ENCODE measurements around the gene CLIP3. TPM values are rescaled to one million over a fixed set of nuclear protein-coding genes. Genes with fewer than 3 reads are reported as not detected.

CLIP3 gene
- total and polyA plus RNA-seq, 9 of the 15 experiments (the other 6 are each of a cell fraction or from before 2014, with no cell fraction given) = 0.01 to 0.50 (median 0.15) TPM; not detected in 1

DNA sequence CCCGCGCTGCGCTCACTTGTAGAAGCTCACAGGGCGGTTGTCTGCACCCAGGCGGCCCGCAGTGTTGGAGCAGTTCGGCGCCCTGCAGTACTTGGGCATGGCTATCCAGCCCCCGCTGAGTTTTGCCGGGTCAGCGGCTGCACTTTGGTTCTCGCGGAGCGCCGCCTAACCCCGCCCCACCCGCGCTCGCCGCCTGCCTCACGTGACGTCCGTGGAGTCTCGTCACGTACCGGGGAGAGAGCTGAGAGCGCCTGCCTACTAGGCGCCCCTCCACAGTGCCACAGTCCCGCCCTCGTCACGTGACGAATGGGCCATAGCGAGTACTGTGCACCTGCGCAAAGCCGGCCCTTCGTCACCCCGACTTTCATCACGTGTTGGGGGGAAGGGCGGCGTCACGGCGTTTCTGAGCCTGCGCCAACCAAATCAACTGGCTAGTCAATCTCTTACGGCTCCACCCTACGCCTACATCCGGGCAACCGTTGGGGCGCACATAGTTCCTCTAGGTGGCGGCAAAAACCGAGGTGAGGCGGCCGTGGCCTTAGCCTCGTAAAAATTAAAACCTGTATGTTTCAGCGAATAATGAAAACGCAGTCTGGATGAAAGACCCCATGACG is 21.6 kb upstream of the CLIP3 start, which contains the start of gene THAP8 (continued):
- TF ChIP-seq, protein P1, sequence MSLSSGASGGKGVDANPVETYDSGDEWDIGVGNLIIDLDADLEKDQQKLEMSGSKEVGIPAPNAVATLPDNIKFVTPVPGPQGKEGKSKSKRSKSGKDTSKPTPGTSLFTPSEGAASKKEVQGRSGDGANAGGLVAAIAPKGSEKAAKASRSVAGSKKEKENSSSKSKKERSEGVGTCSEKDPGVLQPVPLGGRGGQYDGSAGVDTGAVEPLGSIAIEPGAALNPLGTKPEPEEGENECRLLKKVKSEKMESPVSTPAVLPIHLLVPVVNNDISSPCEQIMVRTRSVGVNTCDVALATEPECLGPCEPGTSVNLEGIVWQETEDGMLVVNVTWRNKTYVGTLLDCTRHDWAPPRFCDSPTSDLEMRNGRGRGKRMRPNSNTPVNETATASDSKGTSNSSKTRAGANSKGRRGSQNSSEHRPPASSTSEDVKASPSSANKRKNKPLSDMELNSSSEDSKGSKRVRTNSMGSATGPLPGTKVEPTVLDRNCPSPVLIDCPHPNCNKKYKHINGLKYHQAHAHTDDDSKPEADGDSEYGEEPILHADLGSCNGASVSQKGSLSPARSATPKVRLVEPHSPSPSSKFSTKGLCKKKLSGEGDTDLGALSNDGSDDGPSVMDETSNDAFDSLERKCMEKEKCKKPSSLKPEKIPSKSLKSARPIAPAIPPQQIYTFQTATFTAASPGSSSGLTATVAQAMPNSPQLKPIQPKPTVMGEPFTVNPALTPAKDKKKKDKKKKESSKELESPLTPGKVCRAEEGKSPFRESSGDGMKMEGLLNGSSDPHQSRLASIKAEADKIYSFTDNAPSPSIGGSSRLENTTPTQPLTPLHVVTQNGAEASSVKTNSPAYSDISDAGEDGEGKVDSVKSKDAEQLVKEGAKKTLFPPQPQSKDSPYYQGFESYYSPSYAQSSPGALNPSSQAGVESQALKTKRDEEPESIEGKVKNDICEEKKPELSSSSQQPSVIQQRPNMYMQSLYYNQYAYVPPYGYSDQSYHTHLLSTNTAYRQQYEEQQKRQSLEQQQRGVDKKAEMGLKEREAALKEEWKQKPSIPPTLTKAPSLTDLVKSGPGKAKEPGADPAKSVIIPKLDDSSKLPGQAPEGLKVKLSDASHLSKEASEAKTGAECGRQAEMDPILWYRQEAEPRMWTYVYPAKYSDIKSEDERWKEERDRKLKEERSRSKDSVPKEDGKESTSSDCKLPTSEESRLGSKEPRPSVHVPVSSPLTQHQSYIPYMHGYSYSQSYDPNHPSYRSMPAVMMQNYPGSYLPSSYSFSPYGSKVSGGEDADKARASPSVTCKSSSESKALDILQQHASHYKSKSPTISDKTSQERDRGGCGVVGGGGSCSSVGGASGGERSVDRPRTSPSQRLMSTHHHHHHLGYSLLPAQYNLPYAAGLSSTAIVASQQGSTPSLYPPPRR (CRISPR knock-in tag; IDR thresholded peaks at IDR 0.05; ENCODE audit: borderline replicate concordance) = no peak
- TF ChIP-seq NCOA6 (IDR thresholded peaks at IDR 0.05) = no peak
- TF ChIP-seq, protein P2, sequence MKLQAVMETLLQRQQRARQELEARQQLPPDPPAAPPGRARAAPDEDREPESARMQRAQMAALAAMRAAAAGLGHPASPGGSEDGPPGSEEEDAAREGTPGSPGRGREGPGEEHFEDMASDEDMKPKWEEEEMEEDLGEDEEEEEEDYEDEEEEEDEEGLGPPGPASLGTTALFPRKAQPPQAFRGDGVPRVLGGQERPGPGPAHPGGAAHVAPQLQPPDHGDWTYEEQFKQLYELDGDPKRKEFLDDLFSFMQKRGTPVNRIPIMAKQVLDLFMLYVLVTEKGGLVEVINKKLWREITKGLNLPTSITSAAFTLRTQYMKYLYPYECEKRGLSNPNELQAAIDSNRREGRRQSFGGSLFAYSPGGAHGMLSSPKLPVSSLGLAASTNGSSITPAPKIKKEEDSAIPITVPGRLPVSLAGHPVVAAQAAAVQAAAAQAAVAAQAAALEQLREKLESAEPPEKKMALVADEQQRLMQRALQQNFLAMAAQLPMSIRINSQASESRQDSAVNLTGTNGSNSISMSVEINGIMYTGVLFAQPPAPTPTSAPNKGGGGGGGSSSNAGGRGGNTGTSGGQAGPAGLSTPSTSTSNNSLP (IDR thresholded peaks at IDR 0.05; ENCODE audit: borderline replicate concordance, low read depth, low read length) = no peak
- no peak for TF ChIP-seq ZNF764 (CRISPR knock-in tag; IDR thresholded peaks at IDR 0.05; ENCODE audit: low read depth)
- peak; percentile 79 for TF ChIP-seq POLR2A (conservative IDR thresholded peaks at IDR 0.05)
- no peak for TF ChIP-seq SP2 (IDR thresholded peaks at IDR 0.05; ENCODE audit: extremely low read depth, low read depth, low read length, poor library complexity, severe bottlenecking)
- TF ChIP-seq SREBF2 (CRISPR knock-in tag; IDR thresholded peaks at IDR 0.05) = no peak
- peak; percentile 93 for TF ChIP-seq ATF7 (IDR thresholded peaks at IDR 0.05)
- TF ChIP-seq NRF1 (conservative IDR thresholded peaks at IDR 0.05 in 1 of 2, IDR thresholded peaks at IDR 0.05 in 1 of 2) = peak; percentile 96 to 97
- peak; percentile 77 for TF ChIP-seq SOX6 (IDR thresholded peaks at IDR 0.05)
- no peak for TF ChIP-seq CEBPB (tag; IDR thresholded peaks at IDR 0.05)
- no peak for TF ChIP-seq POLR3G (IDR thresholded peaks at IDR 0.05; ENCODE audit: extremely low read depth, insufficient read length, insufficient replicate concordance)
- TF ChIP-seq NR2C1 (IDR thresholded peaks at IDR 0.05) = peak; percentile 59; the same call in 1 of the 2 replicates
- 0 out of 2 replicates have a peak, but pooled peaks have one; percentile 21 for TF ChIP-seq NR2C1 (tag; IDR thresholded peaks at IDR 0.05)
- no peak for TF ChIP-seq PCBP1 (IDR thresholded peaks at IDR 0.05; ENCODE audit: low read depth, low read length, poor library complexity, severe bottlenecking)
- peak; percentile 69; the same call in 1 of the 2 replicates for TF ChIP-seq PHF8 (IDR thresholded peaks at IDR 0.05; ENCODE audit: borderline replicate concordance, low read length)
- no peak for TF ChIP-seq TAF1 (IDR thresholded peaks at IDR 0.05; ENCODE audit: control insufficient read depth, extremely low read depth, insufficient read depth, low read length, severe bottlenecking)
- no peak for TF ChIP-seq ZNF197 (CRISPR knock-in tag; IDR thresholded peaks at IDR 0.05; ENCODE audit: low read depth)
- TF ChIP-seq, protein P3, sequence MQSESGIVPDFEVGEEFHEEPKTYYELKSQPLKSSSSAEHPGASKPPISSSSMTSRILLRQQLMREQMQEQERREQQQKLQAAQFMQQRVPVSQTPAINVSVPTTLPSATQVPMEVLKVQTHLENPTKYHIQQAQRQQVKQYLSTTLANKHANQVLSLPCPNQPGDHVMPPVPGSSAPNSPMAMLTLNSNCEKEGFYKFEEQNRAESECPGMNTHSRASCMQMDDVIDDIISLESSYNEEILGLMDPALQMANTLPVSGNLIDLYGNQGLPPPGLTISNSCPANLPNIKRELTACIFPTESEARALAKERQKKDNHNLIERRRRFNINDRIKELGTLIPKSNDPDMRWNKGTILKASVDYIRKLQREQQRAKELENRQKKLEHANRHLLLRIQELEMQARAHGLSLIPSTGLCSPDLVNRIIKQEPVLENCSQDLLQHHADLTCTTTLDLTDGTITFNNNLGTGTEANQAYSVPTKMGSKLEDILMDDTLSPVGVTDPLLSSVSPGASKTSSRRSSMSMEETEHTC (IDR thresholded peaks at IDR 0.05) = peak; percentile 98
- TF ChIP-seq GTF2A2 (tag; IDR thresholded peaks at IDR 0.05) = no peak

Measured in K562 (cell line).